ENCODE results near the gene RIPOR1.

DNA sequence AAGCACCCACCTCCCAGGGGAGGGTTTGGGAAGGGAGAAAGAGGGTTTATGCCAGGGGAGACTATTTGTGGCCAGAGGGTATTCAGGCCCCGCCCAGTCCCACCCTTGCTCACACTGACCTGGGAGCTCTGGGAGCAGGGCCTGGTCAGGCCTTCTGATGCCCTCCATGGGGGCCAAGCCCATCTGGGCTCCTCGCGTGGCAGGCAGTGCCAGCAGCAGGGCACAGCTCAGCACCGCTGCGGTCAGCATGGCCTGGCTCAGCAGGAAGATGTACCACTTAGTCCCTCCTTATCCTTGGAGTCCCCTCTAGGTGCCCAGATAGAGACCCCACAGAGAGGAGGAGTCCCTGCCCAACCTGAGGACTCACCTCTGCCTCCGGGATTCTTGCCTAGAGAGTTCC is 45.5 kb upstream of the RIPOR1 start, which contains the start of gene AGRP:
- TF ChIP-seq POLR2A (IDR thresholded peaks at IDR 0.05; ENCODE audit: low read depth, low read length) (no peak), POLR2AphosphoS5 (IDR thresholded peaks at IDR 0.05; ENCODE audit: low read depth, low read length) (no peak)
